Glutamatergic neuron (in vitro differentiated cells): Measurements from ENCODE around the gene WFIKKN2. TPM values are rescaled to one million over a fixed set of nuclear protein-coding genes. Genes with fewer than 3 reads are reported as not detected.

Source experiments
- DNase-seq: peaks from one replicate; pipeline ENCODE4 v3.0.0; 2022
- H3K27ac Mint-ChIP-seq: one replicate; pipeline ENCODE4 v1.8.0; 2020; ENCODE audit warnings: mild to moderate bottlenecking, mixed read lengths, inconsistent platforms; ENCODE audit not compliant: unreplicated experiment
- H3K27me3 Mint-ChIP-seq: one replicate; pipeline ENCODE4 v1.8.0; 2020; ENCODE audit warnings: mild to moderate bottlenecking, moderate library complexity, mixed read lengths, inconsistent platforms; ENCODE audit not compliant: unreplicated experiment
- H3K36me3 Mint-ChIP-seq: one replicate; pipeline ENCODE4 v1.8.0; 2020; ENCODE audit warnings: mild to moderate bottlenecking, mixed read lengths, inconsistent platforms; ENCODE audit not compliant: unreplicated experiment
- H3K4me1 Mint-ChIP-seq: one replicate; pipeline ENCODE4 v1.8.0; 2020; ENCODE audit warnings: mild to moderate bottlenecking, low read depth, mixed read lengths, inconsistent platforms; ENCODE audit not compliant: unreplicated experiment
- H3K4me3 Mint-ChIP-seq: one replicate; pipeline ENCODE4 v1.8.0; 2020; ENCODE audit warnings: mild to moderate bottlenecking, mixed read lengths, inconsistent platforms; ENCODE audit not compliant: unreplicated experiment
- H3K9me3 Mint-ChIP-seq: one replicate; pipeline ENCODE4 v1.8.0; 2020; ENCODE audit warnings: mild to moderate bottlenecking, moderate library complexity, mixed read lengths, inconsistent platforms; ENCODE audit not compliant: unreplicated experiment
- CTCF ChIP-seq: fragments of 200-600 bp; sonication (generic); IDR thresholded peaks from one replicate; pipeline ENCODE4 v1.5.0; 2021; ENCODE audit not compliant: partially characterized antibody, unreplicated experiment
- total RNA-seq: library from RNA; stranded (reverse); fragmentation: NEBNext Ultra II Directional; extraction: Animal tissue kit (Norgen Biotek cat#: 25700); gene quantifications from one replicate; pipeline ENCODE4 v1.2.1, GENCODE V29; 2021; ENCODE audit not compliant: unreplicated experiment

The WFIKKN2 gene
- total RNA-seq, 1 donor from 2014 or later = 3.5 TPM

- no peaks in the 10 kb centered on the region for H3K36me3 Mint-ChIP-seq
- peak overlapping the region; percentile 98 for H3K4me3 Mint-ChIP-seq
- TF ChIP-seq CTCF = no peak
- DNase-seq = peak; percentile 48
- peaks cover 27% of the 10 kb centered on the region for H3K9me3 Mint-ChIP-seq
- peaks cover 18% of the 10 kb centered on the region for H3K27me3 Mint-ChIP-seq
- H3K27ac Mint-ChIP-seq = peak overlapping the region; percentile 99
- peaks cover 26% of the 10 kb centered on the region for H3K4me1 Mint-ChIP-seq
Measured at GRCh38 chr17:50865060-50865867, 29.9 kb downstream of the WFIKKN2 start.

- Mint-ChIP-seq H3K9me3 (peaks cover 27% of the 10 kb centered on the region), H3K4me1 (peaks cover 26% of the 10 kb centered on the region), H3K36me3 (no peaks in the 10 kb centered on the region), H3K4me3 (no peak overlapping the region), H3K27ac (peak overlapping the region; percentile 28), H3K27me3 (peaks cover 18% of the 10 kb centered on the region)
- no peak for DNase-seq
- no peak for TF ChIP-seq CTCF
Measured at GRCh38 chr17:50865868-50866260, 30.5 kb downstream of the WFIKKN2 start.

DNA sequence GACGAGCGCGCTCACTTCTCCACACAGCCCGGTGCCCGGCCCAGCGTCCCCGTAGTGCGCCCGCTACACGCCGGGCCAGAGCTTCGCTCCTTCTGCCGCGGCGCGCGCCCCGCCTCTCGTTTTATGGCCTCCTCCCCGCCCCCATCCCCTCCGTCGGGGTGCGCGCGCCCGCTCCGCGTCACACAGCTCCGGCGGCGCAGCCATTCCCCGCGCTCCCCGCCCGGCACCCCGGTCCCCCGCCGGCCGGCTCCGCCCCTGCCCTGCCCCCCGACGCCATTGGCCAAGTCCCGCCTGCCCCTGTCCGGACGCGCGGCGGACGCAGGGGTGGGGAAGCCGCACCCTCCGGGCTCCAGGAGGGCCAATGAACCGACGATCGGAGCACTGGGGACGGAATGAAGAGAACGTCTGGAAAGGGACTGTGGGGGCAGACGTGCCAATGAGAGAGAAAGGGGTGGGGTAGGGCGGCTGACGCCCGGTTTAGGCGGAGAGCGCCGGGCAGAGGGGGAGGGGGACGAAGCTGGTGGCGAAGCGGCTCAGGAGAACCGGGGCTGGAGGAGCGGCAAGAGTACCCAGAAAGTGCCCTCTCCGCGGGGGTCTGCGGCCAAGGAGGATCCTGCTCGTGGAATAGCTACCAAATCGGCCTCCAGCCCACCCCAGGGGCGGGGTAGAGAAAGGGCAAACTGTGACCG is 31.0 kb downstream of the WFIKKN2 start, which contains the start of gene TOB1:
Gene TOB1, minus strand, starts transcription at position 94 of the 689 bp plus-strand sequence. CDS start 2,337 bp downstream, outside the sequence.
- Mint-ChIP-seq H3K27ac (peak within 1 kb of the TSS; percentile 99), H3K4me3 (peak within 1 kb of the TSS; percentile 98), H3K36me3 (no peaks in the 10 kb centered on the region), H3K27me3 (peaks cover 18% of the 10 kb centered on the region), H3K4me1 (peaks cover 24% of the 10 kb centered on the region), H3K9me3 (peaks cover 27% of the 10 kb centered on the region)
- TF ChIP-seq CTCF = no peak
- DNase-seq = peak; percentile 98

DNA sequence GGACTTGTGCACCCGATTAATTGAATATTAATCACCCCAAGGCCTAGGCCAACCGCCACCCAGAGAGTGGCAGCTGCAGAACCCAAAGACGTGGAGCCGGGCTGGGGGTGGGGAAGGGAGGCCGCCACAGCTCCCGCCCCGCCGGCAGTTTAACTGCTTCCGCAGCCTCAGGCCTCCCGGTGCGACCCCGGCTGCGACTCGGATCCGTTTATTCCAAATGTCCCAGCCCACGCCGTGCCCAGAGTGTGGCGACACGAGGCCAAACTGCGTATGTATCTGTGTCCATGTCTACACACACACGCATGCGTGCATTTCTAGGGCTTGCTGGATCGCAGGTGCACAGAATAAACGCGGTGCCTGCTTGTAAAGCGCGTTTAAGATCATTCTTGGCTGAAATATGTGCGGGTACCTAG is 31.6 kb downstream of the WFIKKN2 start:
- peak; percentile 80 for DNase-seq
- H3K27ac Mint-ChIP-seq = peak overlapping the region; percentile 99

More for the DNA sequence above, 31.6 kb downstream of the WFIKKN2 start:
- Mint-ChIP-seq H3K27me3 (peaks cover 18% of the 10 kb centered on the region), H3K36me3 (no peaks in the 10 kb centered on the region), H3K4me3 (peak overlapping the region; percentile 98), H3K4me1 (peaks cover 20% of the 10 kb centered on the region), H3K9me3 (peaks cover 27% of the 10 kb centered on the region)
- TF ChIP-seq CTCF = no peak
